ENCODE measurements around the gene MYO7B.

The MYO7B gene

DNA sequence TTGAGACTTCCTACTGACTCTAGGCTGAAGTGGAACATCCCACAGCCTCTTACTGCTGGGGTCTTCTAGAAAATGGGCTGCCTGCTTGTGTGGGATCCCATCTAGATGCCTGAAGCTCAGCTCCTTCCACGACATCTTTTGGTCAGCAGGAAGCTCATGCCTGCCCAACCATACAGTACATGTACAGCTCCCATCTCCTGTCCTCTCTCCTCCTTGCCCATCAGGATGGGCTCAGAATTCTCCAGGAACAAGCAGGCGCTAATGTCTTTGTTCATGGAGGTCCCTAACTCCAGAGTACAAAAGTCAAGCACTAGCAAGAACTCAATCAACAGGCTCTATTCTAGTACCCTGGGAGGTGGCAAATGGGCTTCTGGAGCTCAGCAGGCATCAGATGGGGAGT lies 78.8 kb downstream of the MYO7B start:
- no peak for DNase-seq (ENCODE audit: low spot score)
- Histone ChIP-seq H3K4me1 (ENCODE audit: insufficient read depth, poor library complexity, severe bottlenecking) (peaks cover 6% of the 10 kb centered on the region), H3K36me3 (ENCODE audit: low read depth) (no peaks in the 10 kb centered on the region), H3K27ac (ENCODE audit: poor library complexity, severe bottlenecking) (peak overlapping the region; percentile 12), H3K9me3 (ENCODE audit: severe bottlenecking) (peaks cover 8% of the 10 kb centered on the region), H3K27me3 (ENCODE audit: insufficient read depth, poor library complexity, severe bottlenecking) (no peaks in the 10 kb centered on the region), H3K4me3 (ENCODE audit: severe bottlenecking) (no peak overlapping the region)
- TF ChIP-seq, protein P1, sequence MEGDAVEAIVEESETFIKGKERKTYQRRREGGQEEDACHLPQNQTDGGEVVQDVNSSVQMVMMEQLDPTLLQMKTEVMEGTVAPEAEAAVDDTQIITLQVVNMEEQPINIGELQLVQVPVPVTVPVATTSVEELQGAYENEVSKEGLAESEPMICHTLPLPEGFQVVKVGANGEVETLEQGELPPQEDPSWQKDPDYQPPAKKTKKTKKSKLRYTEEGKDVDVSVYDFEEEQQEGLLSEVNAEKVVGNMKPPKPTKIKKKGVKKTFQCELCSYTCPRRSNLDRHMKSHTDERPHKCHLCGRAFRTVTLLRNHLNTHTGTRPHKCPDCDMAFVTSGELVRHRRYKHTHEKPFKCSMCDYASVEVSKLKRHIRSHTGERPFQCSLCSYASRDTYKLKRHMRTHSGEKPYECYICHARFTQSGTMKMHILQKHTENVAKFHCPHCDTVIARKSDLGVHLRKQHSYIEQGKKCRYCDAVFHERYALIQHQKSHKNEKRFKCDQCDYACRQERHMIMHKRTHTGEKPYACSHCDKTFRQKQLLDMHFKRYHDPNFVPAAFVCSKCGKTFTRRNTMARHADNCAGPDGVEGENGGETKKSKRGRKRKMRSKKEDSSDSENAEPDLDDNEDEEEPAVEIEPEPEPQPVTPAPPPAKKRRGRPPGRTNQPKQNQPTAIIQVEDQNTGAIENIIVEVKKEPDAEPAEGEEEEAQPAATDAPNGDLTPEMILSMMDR (IDR thresholded peaks at IDR 0.05; ENCODE audit: poor library complexity, severe bottlenecking): no peak
- no peak for ATAC-seq (ENCODE audit: low read depth)

DNA sequence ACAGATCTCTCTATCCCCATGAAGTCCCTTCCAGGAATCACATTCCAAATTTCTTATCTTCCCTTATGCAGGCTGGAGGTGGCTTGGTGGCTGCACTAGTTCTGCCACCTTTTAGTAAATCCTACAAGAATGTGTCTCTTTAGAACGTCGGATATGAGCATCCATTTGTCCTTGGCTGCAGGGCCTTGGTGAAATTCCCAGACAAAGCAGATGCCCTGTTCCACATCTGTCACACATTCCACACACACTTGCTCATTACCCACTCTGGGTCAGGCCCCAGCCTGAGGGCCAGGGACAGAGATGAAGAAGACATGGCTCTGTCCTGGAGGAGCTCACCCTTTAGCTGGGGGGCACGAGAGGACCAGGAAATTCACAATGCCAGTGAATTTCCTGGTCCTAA lies 79.2 kb downstream of the MYO7B start:
- peak overlapping the region; percentile 12 for H3K27ac ChIP-seq (ENCODE audit: poor library complexity, severe bottlenecking)
- DNase-seq (ENCODE audit: low spot score): no peak
- no peak overlapping the region for H3K4me3 ChIP-seq (ENCODE audit: severe bottlenecking)
- H3K36me3 ChIP-seq (ENCODE audit: low read depth): no peaks in the 10 kb centered on the region
- peaks cover 6% of the 10 kb centered on the region for H3K4me1 ChIP-seq (ENCODE audit: insufficient read depth, poor library complexity, severe bottlenecking)
- TF ChIP-seq, protein P1 (IDR thresholded peaks at IDR 0.05; ENCODE audit: poor library complexity, severe bottlenecking): no peak
- H3K9me3 ChIP-seq (ENCODE audit: severe bottlenecking): peaks cover 8% of the 10 kb centered on the region
- ATAC-seq (ENCODE audit: low read depth): peak; percentile 35; the same call in 2 of the 3 replicates
- H3K27me3 ChIP-seq (ENCODE audit: insufficient read depth, poor library complexity, severe bottlenecking): no peaks in the 10 kb centered on the region

DNA sequence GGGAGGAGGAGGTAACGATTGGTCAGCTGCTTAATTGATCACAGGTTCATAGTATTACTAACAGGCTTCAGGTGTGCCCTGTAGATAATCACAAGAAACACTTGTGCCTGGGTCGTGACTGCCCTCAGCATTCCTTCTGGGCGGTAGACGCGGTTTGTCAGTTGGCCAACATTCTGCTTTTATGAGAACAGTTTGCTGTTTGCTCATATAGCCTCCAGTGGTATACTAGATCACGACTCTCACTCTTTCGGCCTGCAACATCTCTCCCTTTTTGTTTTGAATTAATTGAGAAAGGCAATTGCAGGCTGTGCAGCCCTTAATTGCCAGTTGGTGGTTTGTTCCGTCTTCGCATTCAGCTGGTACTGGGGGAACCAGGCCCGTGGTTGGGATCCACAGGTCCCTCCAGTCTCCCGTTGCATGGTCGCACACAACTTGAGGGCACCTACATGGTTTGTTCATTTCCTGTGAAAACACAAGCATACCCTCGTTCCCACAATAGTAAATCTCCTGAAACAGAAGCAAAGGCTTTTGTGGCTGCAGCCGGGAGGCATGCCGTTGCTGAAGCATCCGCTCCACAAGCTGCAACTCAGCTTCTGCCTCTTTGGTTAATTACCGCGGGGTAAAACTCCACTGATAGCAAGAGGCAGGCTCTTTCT lies 80.2 kb downstream of the MYO7B start:
- no peaks in the 10 kb centered on the region for H3K36me3 ChIP-seq (ENCODE audit: low read depth)
- H3K27ac ChIP-seq (ENCODE audit: poor library complexity, severe bottlenecking): peak overlapping the region; percentile 12
- no peaks in the 10 kb centered on the region for H3K27me3 ChIP-seq (ENCODE audit: insufficient read depth, poor library complexity, severe bottlenecking)
- TF ChIP-seq, protein P1 (IDR thresholded peaks at IDR 0.05; ENCODE audit: poor library complexity, severe bottlenecking): no peak
- H3K4me3 ChIP-seq (ENCODE audit: severe bottlenecking): no peak overlapping the region
- H3K4me1 ChIP-seq (ENCODE audit: insufficient read depth, poor library complexity, severe bottlenecking): peaks cover 6% of the 10 kb centered on the region
- DNase-seq (ENCODE audit: low spot score) (no peak), ATAC-seq (ENCODE audit: low read depth) (peak; percentile 31; the same call in 1 of the 3 replicates)
- H3K9me3 ChIP-seq (ENCODE audit: severe bottlenecking): peaks cover 8% of the 10 kb centered on the region

DNA sequence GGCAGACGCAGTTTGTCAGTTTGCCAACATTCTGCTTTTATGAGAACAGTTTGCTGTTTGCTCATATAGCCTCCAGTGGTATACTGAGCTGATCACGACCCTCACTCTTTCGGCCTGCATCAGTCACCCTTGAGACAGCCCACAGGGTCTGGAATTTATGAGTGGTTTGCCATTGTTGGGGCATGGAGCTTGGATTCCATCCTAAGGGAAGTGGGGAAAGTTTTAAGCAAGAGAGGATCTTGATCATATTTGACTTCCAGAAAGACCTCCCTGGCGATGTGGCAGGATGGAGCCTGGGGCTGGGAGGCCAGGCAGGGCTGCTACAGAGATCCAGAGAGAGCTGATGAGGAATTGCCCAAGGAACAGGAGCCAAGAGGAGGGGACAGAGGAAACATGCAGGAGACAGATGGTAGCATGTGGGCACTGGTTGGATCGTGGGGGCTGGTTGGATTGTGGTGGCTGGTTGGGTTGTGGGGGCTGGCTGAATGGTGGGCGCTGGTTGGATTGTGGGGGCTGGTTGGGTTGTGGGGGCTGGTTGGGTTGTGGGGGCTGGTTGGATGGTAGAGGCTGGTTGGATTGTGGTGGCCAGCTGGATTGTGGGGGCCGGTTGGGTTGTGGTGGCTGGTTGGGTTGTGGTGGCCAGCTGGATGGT lies 83.2 kb downstream of the MYO7B start:
- Histone ChIP-seq H3K9me3 (ENCODE audit: severe bottlenecking) (peaks cover under 1% of the 10 kb centered on the region), H3K27me3 (ENCODE audit: insufficient read depth, poor library complexity, severe bottlenecking) (no peaks in the 10 kb centered on the region), H3K4me3 (ENCODE audit: severe bottlenecking) (no peak overlapping the region), H3K36me3 (ENCODE audit: low read depth) (no peaks in the 10 kb centered on the region), H3K27ac (ENCODE audit: poor library complexity, severe bottlenecking) (no peak overlapping the region), H3K4me1 (ENCODE audit: insufficient read depth, poor library complexity, severe bottlenecking) (peaks cover 8% of the 10 kb centered on the region)
- TF ChIP-seq, protein P1 (IDR thresholded peaks at IDR 0.05; ENCODE audit: poor library complexity, severe bottlenecking): no peak
- DNase-seq (ENCODE audit: low spot score): no peak
- no peak for ATAC-seq (ENCODE audit: low read depth)

DNA sequence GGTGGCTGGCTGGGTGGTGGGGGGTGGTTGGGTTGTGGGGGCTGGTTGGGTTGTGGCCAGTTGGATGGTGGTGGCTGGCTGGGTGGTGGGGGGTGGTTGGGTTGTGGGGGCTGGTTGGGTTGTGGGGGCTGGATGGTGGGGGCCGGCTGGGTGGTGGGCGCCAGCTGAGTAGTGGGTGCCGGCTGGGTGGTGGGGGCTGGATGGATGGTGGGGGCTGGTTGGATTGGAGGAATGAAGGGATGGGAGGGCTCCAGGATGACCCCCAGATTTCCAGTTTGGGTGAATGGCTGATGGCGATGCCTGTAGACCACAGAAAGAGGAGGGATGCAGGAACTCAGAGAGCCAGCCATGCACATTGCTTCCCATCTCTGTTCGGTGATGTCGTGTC lies 83.7 kb downstream of the MYO7B start:
- no peak for ATAC-seq (ENCODE audit: low read depth)
- no peaks in the 10 kb centered on the region for H3K27me3 ChIP-seq (ENCODE audit: insufficient read depth, poor library complexity, severe bottlenecking)
- H3K4me1 ChIP-seq (ENCODE audit: insufficient read depth, poor library complexity, severe bottlenecking): peaks cover 11% of the 10 kb centered on the region
- no peak for DNase-seq (ENCODE audit: low spot score)
- no peak overlapping the region for H3K27ac ChIP-seq (ENCODE audit: poor library complexity, severe bottlenecking)
- no peaks in the 10 kb centered on the region for H3K36me3 ChIP-seq (ENCODE audit: low read depth)
- H3K4me3 ChIP-seq (ENCODE audit: severe bottlenecking): no peak overlapping the region
- no peaks in the 10 kb centered on the region for H3K9me3 ChIP-seq (ENCODE audit: severe bottlenecking)
- TF ChIP-seq, protein P1 (IDR thresholded peaks at IDR 0.05; ENCODE audit: poor library complexity, severe bottlenecking): no peak
